ENCODE data around the gene JARID2. TPM values are rescaled to one million over a fixed set of nuclear protein-coding genes. Genes with fewer than 3 reads are reported as not detected.

Gene JARID2
- total and polyA plus RNA-seq, 9 of the 15 experiments (the other 6 are each of a cell fraction or from before 2014, with no cell fraction given) = 5.0 to 29.0 (median 15.6) TPM

DNA sequence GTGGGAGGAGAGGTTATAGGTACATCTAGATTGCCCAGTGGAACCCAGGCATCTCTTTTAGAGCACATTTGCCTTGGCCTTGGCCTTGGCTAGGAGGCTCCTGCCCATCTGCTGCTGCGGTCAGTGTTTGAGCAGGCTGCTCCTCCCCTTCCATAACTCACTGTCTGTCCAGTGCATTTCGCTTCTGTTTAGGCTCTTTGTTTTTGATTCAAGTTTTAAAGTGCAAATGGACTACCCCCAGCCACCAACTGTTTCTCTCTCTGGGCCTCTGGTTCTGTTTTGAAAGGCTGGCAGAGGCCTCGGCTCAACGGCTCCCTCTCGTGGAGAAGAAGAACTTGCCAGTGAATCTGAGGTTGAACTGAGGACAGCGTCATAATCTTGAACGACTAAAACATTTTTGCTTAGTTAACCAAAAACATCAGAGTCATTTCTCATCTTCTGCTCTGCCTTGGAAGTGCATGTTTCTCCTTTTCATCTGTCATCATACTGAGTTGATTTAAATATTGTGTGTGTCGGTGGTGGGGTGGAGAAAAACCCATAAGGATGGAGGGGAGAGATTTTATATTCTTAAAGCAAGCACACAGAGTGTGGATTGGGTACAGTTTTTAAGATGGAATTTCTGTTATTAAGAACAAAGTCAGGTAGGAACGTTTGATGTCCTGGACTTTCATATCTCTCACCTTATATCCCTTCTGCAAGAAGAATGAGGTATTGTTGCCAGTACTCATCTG is 245.6 kb downstream of the JARID2 start (continued):
- TF ChIP-seq ZNF263 (CRISPR knock-in tag; IDR thresholded peaks at IDR 0.05; ENCODE audit: borderline replicate concordance) (no peak), MNT (conservative IDR thresholded peaks at IDR 0.05) (no peak; a peak in 1 of 4 replicates), ZNF3 (CRISPR knock-in tag; IDR thresholded peaks at IDR 0.05) (no peak), ZNF57 (CRISPR knock-in tag; IDR thresholded peaks at IDR 0.05) (no peak), CREM (IDR thresholded peaks at IDR 0.05; ENCODE audit: low read depth) (peak; percentile 46; the same call in 1 of the 2 replicates), ERF (CRISPR knock-in tag; IDR thresholded peaks at IDR 0.05) (no peak), HDAC3 (IDR thresholded peaks at IDR 0.05; ENCODE audit: borderline replicate concordance, partially characterized antibody) (no peak), SIN3A (IDR thresholded peaks at IDR 0.05; ENCODE audit: borderline replicate concordance in 2 of 2, control insufficient read depth in 1 of 2, low read depth in 2 of 2, low read length in 2 of 2) (no peak), KLF16 (IDR thresholded peaks at IDR 0.05) (0 out of 2 replicates have a peak, but pooled peaks have one; percentile 37), ZNF395 (CRISPR knock-in tag; IDR thresholded peaks at IDR 0.05) (no peak), ZNF197 (CRISPR knock-in tag; IDR thresholded peaks at IDR 0.05; ENCODE audit: low read depth) (no peak), MEIS2 (IDR thresholded peaks at IDR 0.05; ENCODE audit: partially characterized antibody) (peak; percentile 29), ATF3 (IDR thresholded peaks at IDR 0.05) (no peak), ATF3 (CRISPR knock-in tag; conservative IDR thresholded peaks at IDR 0.05) (0 out of 2 replicates have a peak, but pooled peaks have one; percentile 33), KLF6 (CRISPR knock-in tag; IDR thresholded peaks at IDR 0.05; ENCODE audit: borderline replicate concordance) (no peak), MCM3 (IDR thresholded peaks at IDR 0.05) (no peak), SAP30 (IDR thresholded peaks at IDR 0.05; ENCODE audit: borderline replicate concordance, insufficient read depth, low read depth, low read length, poor library complexity, severe bottlenecking) (no peak), CC2D1A (IDR thresholded peaks at IDR 0.05) (0 out of 2 replicates have a peak, but pooled peaks have one; percentile 52), DIDO1 (tag; IDR thresholded peaks at IDR 0.05; ENCODE audit: low read depth) (no peak), NRF1 (conservative IDR thresholded peaks at IDR 0.05 in 1 of 2, IDR thresholded peaks at IDR 0.05 in 1 of 2) (no peak; a peak in 1 of 4 replicates), CTCFL (IDR thresholded peaks at IDR 0.05; ENCODE audit: borderline replicate concordance, insufficient read depth, low read depth, low read length, poor library complexity, severe bottlenecking) (no peak), RBM25 (IDR thresholded peaks at IDR 0.05; ENCODE audit: low read depth, low read length, severe bottlenecking) (no peak)

All from K562 (cell line).